Loucy (cell line): ENCODE measurements around the gene EPHA6.

Source experiments
- EZH2phosphoT487 ChIP-seq: fragments of 200-600 bp; IDR thresholded peaks from 2 replicates; pipeline ENCODE4 v1.6.1; 2018; ENCODE audit warnings: antibody characterized with exemption, mild to moderate bottlenecking, moderate library complexity, borderline replicate concordance
- TF ChIP-seq, protein P1 (sequence below): fragments of 200-600 bp; sonication (generic); conservative IDR thresholded peaks from 2 replicates; pipeline ENCODE4 v1.5.1; 2014; ENCODE audit warnings: mild to moderate bottlenecking, antibody characterized with exemption, low read length

DNA sequence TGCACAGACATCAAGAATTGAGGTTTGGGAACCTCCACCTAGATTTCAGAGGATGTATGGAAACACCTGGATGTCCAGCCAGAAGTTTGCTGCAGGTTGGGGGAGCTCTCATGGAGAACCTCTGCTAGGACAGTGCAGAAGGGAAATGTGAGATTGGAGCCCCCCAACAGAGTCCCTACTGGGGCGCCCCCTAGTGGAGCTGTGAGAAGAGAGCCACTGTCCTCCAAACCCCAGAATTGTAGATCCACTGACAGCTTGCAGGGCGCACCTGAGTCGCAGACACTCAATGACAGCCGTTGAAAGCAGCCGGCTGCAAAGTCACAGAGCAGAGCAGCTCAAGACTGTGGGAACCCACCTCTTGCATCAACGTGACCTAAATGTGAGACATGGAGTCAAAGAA lies 34.6 kb upstream of the EPHA6 start:
- TF ChIP-seq, protein P1, sequence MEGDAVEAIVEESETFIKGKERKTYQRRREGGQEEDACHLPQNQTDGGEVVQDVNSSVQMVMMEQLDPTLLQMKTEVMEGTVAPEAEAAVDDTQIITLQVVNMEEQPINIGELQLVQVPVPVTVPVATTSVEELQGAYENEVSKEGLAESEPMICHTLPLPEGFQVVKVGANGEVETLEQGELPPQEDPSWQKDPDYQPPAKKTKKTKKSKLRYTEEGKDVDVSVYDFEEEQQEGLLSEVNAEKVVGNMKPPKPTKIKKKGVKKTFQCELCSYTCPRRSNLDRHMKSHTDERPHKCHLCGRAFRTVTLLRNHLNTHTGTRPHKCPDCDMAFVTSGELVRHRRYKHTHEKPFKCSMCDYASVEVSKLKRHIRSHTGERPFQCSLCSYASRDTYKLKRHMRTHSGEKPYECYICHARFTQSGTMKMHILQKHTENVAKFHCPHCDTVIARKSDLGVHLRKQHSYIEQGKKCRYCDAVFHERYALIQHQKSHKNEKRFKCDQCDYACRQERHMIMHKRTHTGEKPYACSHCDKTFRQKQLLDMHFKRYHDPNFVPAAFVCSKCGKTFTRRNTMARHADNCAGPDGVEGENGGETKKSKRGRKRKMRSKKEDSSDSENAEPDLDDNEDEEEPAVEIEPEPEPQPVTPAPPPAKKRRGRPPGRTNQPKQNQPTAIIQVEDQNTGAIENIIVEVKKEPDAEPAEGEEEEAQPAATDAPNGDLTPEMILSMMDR, result peak; percentile 42; the same call in 1 of the 2 replicates
- TF ChIP-seq EZH2phosphoT487, result no peak
